HepG2 (cell line): ENCODE data around the gene METTL22. TPM values are rescaled to one million over a fixed set of nuclear protein-coding genes. Genes with fewer than 3 reads are reported as not detected.

ENCODE experiments used
- CREB3 ChIP-seq: sonication (generic); formaldehyde crosslinking; IDR thresholded peaks from 2 replicates; pipeline ENCODE4 v1.5.0; 2020; ENCODE audit warnings: missing genetic modification reagents
- DMAP1 ChIP-seq: IDR thresholded peaks from 2 replicates; pipeline ENCODE4 v1.6.1; 2016
- DPF2 ChIP-seq: sonication (generic); formaldehyde crosslinking; IDR thresholded peaks from 2 replicates; pipeline ENCODE4 v1.4.0; 2020; ENCODE audit warnings: mild to moderate bottlenecking, low read depth, missing genetic modification reagents, borderline replicate concordance
- EHMT2 ChIP-seq: fragments of 200-600 bp; sonication (generic); IDR thresholded peaks from 2 replicates; pipeline ENCODE4 v1.7.0; 2017; ENCODE audit warnings: antibody characterized with exemption, low read depth, low read length, borderline replicate concordance
- FOXC1 ChIP-seq: sonication (generic); formaldehyde crosslinking; IDR thresholded peaks from 2 replicates; pipeline ENCODE4 v1.8.0; 2022; ENCODE audit warnings: mild to moderate bottlenecking, missing genetic modification reagents, borderline replicate concordance
- NFIC ChIP-seq: IDR thresholded peaks from 2 replicates; pipeline ENCODE4 v1.6.1; 2012; ENCODE audit warnings: mild to moderate bottlenecking, low read length, inconsistent platforms
- RAD51 ChIP-seq: fragments of 450-650 bp; IDR thresholded peaks from 2 replicates; pipeline ENCODE4 v1.6.1; 2016; ENCODE audit warnings: borderline replicate concordance
- SOX13 ChIP-seq, 3 experiments: fragments of 450-650 bp in 1 of 3; sonication (generic) in 1 of 3; formaldehyde crosslinking in 1 of 3; IDR thresholded peaks in 2 of 3; conservative IDR thresholded peaks in 1 of 3; 2 replicates each; pipeline versions ENCODE4 v1.5.0 to v1.6.1; 2016 to 2020; ENCODE audit warnings: antibody characterized with exemption in 1 of 3, mild to moderate bottlenecking in 1 of 3, missing compliant biosample characterization in 1 of 3, missing genetic modification reagents in 1 of 3, moderate library complexity in 1 of 3
- TOE1 ChIP-seq: sonication (generic); formaldehyde crosslinking; IDR thresholded peaks from 2 replicates; pipeline ENCODE4 v1.4.0; 2020; ENCODE audit warnings: mild to moderate bottlenecking, missing genetic modification reagents
- ZNF335 ChIP-seq: sonication (generic); formaldehyde crosslinking; IDR thresholded peaks from 2 replicates; pipeline ENCODE4 v1.4.0; 2020; ENCODE audit warnings: missing genetic modification reagents
- ZNF607 ChIP-seq: sonication (generic); formaldehyde crosslinking; IDR thresholded peaks from 2 replicates; pipeline ENCODE4 v1.5.1; 2020; ENCODE audit warnings: missing genetic modification reagents, mild to moderate bottlenecking, borderline replicate concordance
- ZNF644 ChIP-seq: IDR thresholded peaks from 2 replicates; pipeline ENCODE4 v1.6.1; 2016; ENCODE audit warnings: low read depth
- polyA plus RNA-seq, 8 experiments: library from polyadenylated mRNA; depleted of rRNA in 3 of 8; stranded (reverse) in 7 of 8; unstranded in 1 of 8; fragments of >200 nt; fragmentation: Illumina TruSeq in 4 of 8; extraction: Trizol in 4 of 8; gene quantifications; 2 replicates each; pipeline versions ENCODE4 v1.2.1 to v1.2.3, GENCODE V29; 2011 to 2016; ENCODE audit warnings: low read depth in 4 of 8, missing spikeins in 1 of 8, mixed read lengths in 1 of 8; ENCODE audit not compliant: insufficient read depth in 1 of 8
- total RNA-seq, 5 experiments: library from RNA; depleted of rRNA; stranded (reverse); fragments of >200 nt; fragmentation: Illumina TruSeq; extraction: Trizol; gene quantifications; 2 replicates each; pipeline ENCODE4 v1.2.3, GENCODE V29; 2016; ENCODE audit warnings: low read depth in 1 of 5
- TF ChIP-seq, protein P1 (sequence below): sonication (generic); formaldehyde crosslinking; IDR thresholded peaks from 2 replicates; pipeline ENCODE4 v1.4.0; 2020; ENCODE audit warnings: missing genetic modification reagents
- TF ChIP-seq, protein P2 (sequence below): IDR thresholded peaks from 2 replicates; pipeline ENCODE4 v1.6.1; 2016; ENCODE audit warnings: mild to moderate bottlenecking
- TF ChIP-seq, protein P3 (sequence below): IDR thresholded peaks from 2 replicates; pipeline ENCODE4 v1.6.1; 2012; ENCODE audit warnings: low read depth, low read length, improper control_type of control experiment
- TF ChIP-seq, protein P4 (sequence below): sonication (generic); formaldehyde crosslinking; IDR thresholded peaks from 2 replicates; pipeline ENCODE4 v1.4.0; 2020; ENCODE audit warnings: missing genetic modification reagents; ENCODE audit errors: not compliant biosample characterization
- TF ChIP-seq, protein P5 (sequence below): sonication (generic); formaldehyde crosslinking; IDR thresholded peaks from 2 replicates; pipeline ENCODE4 v1.5.1; 2020; ENCODE audit warnings: missing genetic modification reagents, mild to moderate bottlenecking, borderline replicate concordance
- TF ChIP-seq, protein P6 (sequence below): sonication (generic); formaldehyde crosslinking; IDR thresholded peaks from 2 replicates; pipeline ENCODE4 v1.4.0; 2020; ENCODE audit warnings: missing genetic modification reagents

METTL22 gene
- total and polyA plus RNA-seq, 2 of the 13 experiments (the other 11 are each of a cell fraction or from before 2014, with no cell fraction given): 36.2 to 94.8 TPM

GRCh38 chr16:8572919-8573724, 48.4 kb upstream of the METTL22 start (continued):
- TF ChIP-seq, protein P1, sequence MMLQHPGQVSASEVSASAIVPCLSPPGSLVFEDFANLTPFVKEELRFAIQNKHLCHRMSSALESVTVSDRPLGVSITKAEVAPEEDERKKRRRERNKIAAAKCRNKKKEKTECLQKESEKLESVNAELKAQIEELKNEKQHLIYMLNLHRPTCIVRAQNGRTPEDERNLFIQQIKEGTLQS (CRISPR knock-in tag): peak; percentile 83
- TF ChIP-seq, protein P2, sequence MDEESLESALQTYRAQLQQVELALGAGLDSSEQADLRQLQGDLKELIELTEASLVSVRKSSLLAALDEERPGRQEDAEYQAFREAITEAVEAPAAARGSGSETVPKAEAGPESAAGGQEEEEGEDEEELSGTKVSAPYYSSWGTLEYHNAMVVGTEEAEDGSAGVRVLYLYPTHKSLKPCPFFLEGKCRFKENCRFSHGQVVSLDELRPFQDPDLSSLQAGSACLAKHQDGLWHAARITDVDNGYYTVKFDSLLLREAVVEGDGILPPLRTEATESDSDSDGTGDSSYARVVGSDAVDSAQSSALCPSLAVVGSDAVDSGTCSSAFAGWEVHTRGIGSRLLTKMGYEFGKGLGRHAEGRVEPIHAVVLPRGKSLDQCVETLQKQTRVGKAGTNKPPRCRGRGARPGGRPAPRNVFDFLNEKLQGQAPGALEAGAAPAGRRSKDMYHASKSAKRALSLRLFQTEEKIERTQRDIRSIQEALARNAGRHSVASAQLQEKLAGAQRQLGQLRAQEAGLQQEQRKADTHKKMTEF: peak; percentile 33; the same call in 1 of the 2 replicates
- peak; percentile 57; the same call in 1 of the 2 replicates for TF ChIP-seq ZNF607 (CRISPR knock-in tag)
- TF ChIP-seq ZNF335 (CRISPR knock-in tag): no peak
- no peak for TF ChIP-seq NFIC
- TF ChIP-seq, protein P3, sequence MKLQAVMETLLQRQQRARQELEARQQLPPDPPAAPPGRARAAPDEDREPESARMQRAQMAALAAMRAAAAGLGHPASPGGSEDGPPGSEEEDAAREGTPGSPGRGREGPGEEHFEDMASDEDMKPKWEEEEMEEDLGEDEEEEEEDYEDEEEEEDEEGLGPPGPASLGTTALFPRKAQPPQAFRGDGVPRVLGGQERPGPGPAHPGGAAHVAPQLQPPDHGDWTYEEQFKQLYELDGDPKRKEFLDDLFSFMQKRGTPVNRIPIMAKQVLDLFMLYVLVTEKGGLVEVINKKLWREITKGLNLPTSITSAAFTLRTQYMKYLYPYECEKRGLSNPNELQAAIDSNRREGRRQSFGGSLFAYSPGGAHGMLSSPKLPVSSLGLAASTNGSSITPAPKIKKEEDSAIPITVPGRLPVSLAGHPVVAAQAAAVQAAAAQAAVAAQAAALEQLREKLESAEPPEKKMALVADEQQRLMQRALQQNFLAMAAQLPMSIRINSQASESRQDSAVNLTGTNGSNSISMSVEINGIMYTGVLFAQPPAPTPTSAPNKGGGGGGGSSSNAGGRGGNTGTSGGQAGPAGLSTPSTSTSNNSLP: no peak
- TF ChIP-seq CREB3: no peak
- TF ChIP-seq ZNF644 (CRISPR knock-in tag): peak; percentile 65
- TF ChIP-seq SOX13 (IDR thresholded peaks at IDR 0.05): no peak
- TF ChIP-seq SOX13 (CRISPR knock-in tag; conservative IDR thresholded peaks at IDR 0.05 in 1 of 2, IDR thresholded peaks at IDR 0.05 in 1 of 2): peak in 1 of 2 experiments; percentile 47; a peak in 1 of 4 replicates
- TF ChIP-seq, protein P4, sequence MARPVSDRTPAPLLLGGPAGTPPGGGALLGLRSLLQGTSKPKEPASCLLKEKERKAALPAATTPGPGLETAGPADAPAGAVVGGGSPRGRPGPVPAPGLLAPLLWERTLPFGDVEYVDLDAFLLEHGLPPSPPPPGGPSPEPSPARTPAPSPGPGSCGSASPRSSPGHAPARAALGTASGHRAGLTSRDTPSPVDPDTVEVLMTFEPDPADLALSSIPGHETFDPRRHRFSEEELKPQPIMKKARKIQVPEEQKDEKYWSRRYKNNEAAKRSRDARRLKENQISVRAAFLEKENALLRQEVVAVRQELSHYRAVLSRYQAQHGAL: no peak
- 0 out of 2 replicates have a peak, but pooled peaks have one; percentile 55 for TF ChIP-seq EHMT2
- TF ChIP-seq, protein P5, sequence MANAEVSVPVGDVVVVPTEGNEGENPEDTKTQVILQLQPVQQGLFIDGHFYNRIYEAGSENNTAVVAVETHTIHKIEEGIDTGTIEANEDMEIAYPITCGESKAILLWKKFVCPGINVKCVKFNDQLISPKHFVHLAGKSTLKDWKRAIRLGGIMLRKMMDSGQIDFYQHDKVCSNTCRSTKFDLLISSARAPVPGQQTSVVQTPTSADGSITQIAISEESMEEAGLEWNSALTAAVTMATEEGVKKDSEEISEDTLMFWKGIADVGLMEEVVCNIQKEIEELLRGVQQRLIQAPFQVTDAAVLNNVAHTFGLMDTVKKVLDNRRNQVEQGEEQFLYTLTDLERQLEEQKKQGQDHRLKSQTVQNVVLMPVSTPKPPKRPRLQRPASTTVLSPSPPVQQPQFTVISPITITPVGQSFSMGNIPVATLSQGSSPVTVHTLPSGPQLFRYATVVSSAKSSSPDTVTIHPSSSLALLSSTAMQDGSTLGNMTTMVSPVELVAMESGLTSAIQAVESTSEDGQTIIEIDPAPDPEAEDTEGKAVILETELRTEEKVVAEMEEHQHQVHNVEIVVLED (CRISPR knock-in tag): no peak
- TF ChIP-seq RAD51: peak; percentile 68
- 0 out of 2 replicates have a peak, but pooled peaks have one; percentile 36 for TF ChIP-seq DMAP1 (CRISPR knock-in tag)
- no peak for TF ChIP-seq DPF2 (CRISPR knock-in tag)
- no peak for TF ChIP-seq TOE1 (CRISPR knock-in tag)
- TF ChIP-seq, protein P6, sequence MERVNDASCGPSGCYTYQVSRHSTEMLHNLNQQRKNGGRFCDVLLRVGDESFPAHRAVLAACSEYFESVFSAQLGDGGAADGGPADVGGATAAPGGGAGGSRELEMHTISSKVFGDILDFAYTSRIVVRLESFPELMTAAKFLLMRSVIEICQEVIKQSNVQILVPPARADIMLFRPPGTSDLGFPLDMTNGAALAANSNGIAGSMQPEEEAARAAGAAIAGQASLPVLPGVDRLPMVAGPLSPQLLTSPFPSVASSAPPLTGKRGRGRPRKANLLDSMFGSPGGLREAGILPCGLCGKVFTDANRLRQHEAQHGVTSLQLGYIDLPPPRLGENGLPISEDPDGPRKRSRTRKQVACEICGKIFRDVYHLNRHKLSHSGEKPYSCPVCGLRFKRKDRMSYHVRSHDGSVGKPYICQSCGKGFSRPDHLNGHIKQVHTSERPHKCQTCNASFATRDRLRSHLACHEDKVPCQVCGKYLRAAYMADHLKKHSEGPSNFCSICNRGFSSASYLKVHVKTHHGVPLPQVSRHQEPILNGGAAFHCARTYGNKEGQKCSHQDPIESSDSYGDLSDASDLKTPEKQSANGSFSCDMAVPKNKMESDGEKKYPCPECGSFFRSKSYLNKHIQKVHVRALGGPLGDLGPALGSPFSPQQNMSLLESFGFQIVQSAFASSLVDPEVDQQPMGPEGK (CRISPR knock-in tag): 0 out of 2 replicates have a peak, but pooled peaks have one; percentile 19
- 0 out of 2 replicates have a peak, but pooled peaks have one; percentile 14 for TF ChIP-seq FOXC1 (CRISPR knock-in tag)
